GM06990 (cell line): Measurements from ENCODE around the gene EEIG1.

Experiments
- DNase-seq: peaks from one replicate; pipeline ENCODE4 v3.0.0-alpha.2; 2011; ENCODE audit not compliant: insufficient read length; ENCODE audit errors: extremely low read depth
- H3K27me3 ChIP-seq: replicated peaks from 2 replicates; pipeline ENCODE4 v1.6.0; 2011; ENCODE audit warnings: low read length; ENCODE audit not compliant: control insufficient read depth, insufficient read depth
- H3K36me3 ChIP-seq: 2 replicates; pipeline ENCODE4 v1.5.1; 2011; ENCODE audit warnings: low read length; ENCODE audit not compliant: control insufficient read depth, insufficient read depth
- H3K4me3 ChIP-seq: replicated peaks from 2 replicates; pipeline ENCODE4 v1.5.1; 2011; ENCODE audit warnings: low read depth, mild to moderate bottlenecking, control low read depth, low read length
- CTCF ChIP-seq: IDR thresholded peaks from 2 replicates; pipeline ENCODE4 v1.5.1; 2011; ENCODE audit warnings: low read length, control low read depth, mild to moderate bottlenecking, inconsistent platforms; ENCODE audit not compliant: insufficient read depth, poor library complexity, severe bottlenecking

Gene EEIG1

GRCh38 chr9:127989094-127989493 is 8.3 kb upstream of the EEIG1 start:
- no peaks in the 10 kb centered on the region for H3K27me3 ChIP-seq
- no peak overlapping the region for H3K4me3 ChIP-seq
- no peak for DNase-seq
- no peaks in the 10 kb centered on the region for H3K36me3 ChIP-seq
- TF ChIP-seq CTCF: no peak

- Histone ChIP-seq H3K27me3 (no peaks in the 10 kb centered on the region), H3K36me3 (no peaks in the 10 kb centered on the region), H3K4me3 (no peak overlapping the region)
- DNase-seq: no peak
- TF ChIP-seq CTCF: no peak
These were observed 6.4 kb upstream of the EEIG1 start for GRCh38 chr9:127987103-127987614.

- no peaks in the 10 kb centered on the region for H3K36me3 ChIP-seq
- no peak for TF ChIP-seq CTCF
- DNase-seq: no peak
- H3K27me3 ChIP-seq: no peaks in the 10 kb centered on the region
- no peak overlapping the region for H3K4me3 ChIP-seq
These were observed 4.2 kb upstream of the EEIG1 start for GRCh38 chr9:127985011-127985410.

- no peak overlapping the region for H3K4me3 ChIP-seq
- no peaks in the 10 kb centered on the region for H3K27me3 ChIP-seq
- H3K36me3 ChIP-seq: no peaks in the 10 kb centered on the region; the same call in 1 of the 2 replicates
- no peak for TF ChIP-seq CTCF
- peak; percentile 79 for DNase-seq
These were observed 3.1 kb upstream of the EEIG1 start for GRCh38 chr9:127983847-127984289.

- Histone ChIP-seq H3K36me3 (no peaks in the 10 kb centered on the region; the same call in 1 of the 2 replicates), H3K27me3 (no peaks in the 10 kb centered on the region), H3K4me3 (no peak overlapping the region)
- no peak for TF ChIP-seq CTCF
- no peak for DNase-seq
These were observed 2.1 kb upstream of the EEIG1 start for GRCh38 chr9:127982912-127983311.

- peak overlapping the region; percentile 56 for H3K4me3 ChIP-seq
These were observed 851 bp upstream of the EEIG1 start for GRCh38 chr9:127981559-127982121.

More at GRCh38 chr9:127981559-127982121, 851 bp upstream of the EEIG1 start:
- H3K36me3 ChIP-seq: no peaks in the 10 kb centered on the region; the same call in 1 of the 2 replicates
- no peak for TF ChIP-seq CTCF
- no peak for DNase-seq
- H3K27me3 ChIP-seq: no peaks in the 10 kb centered on the region
